GM12801 (cell line): ENCODE results near the gene TMUB1.

Source experiments
- TF ChIP-seq, protein P1 (sequence below): IDR thresholded peaks from one replicate; pipeline ENCODE4 v1.5.1; 2011; ENCODE audit warnings: control low read depth; ENCODE audit not compliant: insufficient read length; ENCODE audit errors: extremely low read depth

The TMUB1 gene

DNA sequence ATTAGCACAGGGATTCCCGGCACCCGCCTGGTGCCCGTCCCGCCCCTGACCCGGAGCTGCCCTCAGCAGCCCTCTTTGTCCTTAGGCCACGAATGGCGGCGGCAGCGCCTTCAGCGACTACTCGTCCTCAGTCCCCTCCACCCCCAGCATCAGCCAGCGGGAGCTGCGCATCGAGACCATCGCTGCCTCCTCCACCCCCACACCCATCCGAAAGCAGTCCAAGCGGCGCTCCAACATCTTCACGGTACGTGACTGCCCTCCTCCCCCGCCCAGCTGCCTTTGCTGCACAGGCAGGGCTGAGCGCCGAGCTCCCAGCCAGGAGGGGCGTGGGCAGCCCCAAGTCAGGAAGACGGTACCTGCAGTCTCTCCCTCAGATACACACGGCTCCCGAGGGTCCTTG lies 36.6 kb upstream of the TMUB1 start:
- TF ChIP-seq, protein P1, sequence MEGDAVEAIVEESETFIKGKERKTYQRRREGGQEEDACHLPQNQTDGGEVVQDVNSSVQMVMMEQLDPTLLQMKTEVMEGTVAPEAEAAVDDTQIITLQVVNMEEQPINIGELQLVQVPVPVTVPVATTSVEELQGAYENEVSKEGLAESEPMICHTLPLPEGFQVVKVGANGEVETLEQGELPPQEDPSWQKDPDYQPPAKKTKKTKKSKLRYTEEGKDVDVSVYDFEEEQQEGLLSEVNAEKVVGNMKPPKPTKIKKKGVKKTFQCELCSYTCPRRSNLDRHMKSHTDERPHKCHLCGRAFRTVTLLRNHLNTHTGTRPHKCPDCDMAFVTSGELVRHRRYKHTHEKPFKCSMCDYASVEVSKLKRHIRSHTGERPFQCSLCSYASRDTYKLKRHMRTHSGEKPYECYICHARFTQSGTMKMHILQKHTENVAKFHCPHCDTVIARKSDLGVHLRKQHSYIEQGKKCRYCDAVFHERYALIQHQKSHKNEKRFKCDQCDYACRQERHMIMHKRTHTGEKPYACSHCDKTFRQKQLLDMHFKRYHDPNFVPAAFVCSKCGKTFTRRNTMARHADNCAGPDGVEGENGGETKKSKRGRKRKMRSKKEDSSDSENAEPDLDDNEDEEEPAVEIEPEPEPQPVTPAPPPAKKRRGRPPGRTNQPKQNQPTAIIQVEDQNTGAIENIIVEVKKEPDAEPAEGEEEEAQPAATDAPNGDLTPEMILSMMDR = no peak

DNA sequence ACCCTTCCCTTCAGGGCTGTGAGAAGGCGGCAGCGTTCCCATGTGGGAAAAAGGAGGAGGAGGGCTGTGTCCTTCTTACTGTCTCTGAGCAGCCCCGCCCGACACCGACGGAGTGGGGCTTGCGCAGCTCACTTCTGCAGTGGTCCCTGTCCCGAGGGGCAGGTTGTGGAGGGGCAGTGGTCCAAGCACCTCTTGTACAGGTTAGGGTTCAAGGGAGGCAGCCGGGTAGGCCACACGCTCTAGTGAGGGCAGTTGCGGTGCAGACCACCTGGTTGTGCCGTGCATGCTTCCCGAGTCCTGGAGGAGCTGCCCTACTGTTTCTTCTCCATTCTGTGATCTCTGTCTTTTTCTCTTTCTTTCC lies 35.7 kb upstream of the TMUB1 start:
- TF ChIP-seq, protein P1 = no peak

- TF ChIP-seq, protein P1 = no peak
These were observed 35.1 kb upstream of the TMUB1 start for GRCh38 chr7:151118108-151119054.

GRCh38 chr7:151117565-151117964 lies 34.3 kb upstream of the TMUB1 start:
- TF ChIP-seq, protein P1 = no peak

DNA sequence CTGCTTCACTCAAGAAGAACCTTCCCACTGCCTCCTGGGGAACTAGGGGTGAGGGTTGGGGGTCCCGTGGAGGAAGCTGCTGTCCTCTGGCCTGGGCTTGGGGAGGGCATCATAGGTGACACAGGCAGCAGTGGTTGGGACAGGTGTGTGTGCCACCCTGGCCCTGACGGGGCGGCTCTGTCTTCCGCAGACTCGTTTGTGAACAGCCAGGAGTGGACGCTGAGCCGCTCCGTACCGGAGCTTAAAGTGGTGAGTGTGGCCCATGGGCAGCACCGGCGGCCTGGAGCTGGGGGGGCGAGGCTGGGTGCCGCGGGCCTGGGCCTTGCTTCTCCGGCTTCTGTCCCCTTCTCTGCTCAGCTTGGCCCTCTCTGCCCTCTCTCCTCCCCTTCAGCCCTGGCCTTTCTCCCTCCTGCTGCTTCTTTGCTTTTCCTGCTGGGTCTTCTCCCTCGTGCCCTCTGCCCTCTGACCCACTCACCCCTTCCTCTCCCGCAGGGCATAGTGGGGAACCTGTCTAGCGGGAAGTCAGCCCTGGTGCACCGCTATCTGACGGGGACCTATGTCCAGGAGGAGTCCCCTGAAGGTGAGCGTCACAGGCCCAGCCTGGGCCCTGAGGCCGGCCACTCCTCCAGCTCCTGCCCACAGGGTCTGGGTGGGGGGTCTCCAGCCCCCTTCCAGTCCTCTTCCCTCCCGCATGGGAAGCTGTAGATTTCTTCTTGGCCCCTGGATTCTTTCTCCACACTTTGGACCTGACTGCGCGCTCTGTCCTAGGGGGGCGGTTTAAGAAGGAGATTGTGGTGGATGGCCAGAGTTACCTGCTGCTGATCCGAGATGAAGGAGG lies 33.5 kb upstream of the TMUB1 start:
- TF ChIP-seq, protein P1 = no peak

GRCh38 chr7:151115836-151116418 lies 32.6 kb upstream of the TMUB1 start:
- TF ChIP-seq, protein P1 = no peak
